ENCODE results near the gene LYZL6. TPM values are rescaled to one million over a fixed set of nuclear protein-coding genes. Genes with fewer than 3 reads are reported as not detected.

Gene LYZL6
- total RNA-seq (2014; rRNA removed; shearing (Covaris generic)): not detected in 2 replicates
- not detected in 2 replicates for polyA plus RNA-seq (2014; cell fraction: nucleus; rRNA removed)

GRCh38 chr17:35943537-35943936 is at the start of gene LYZL6:
LYZL6 (minus strand) TSS chr17:35943713; CDS start chr17:35939356, 4,357 bp downstream.
- no peak for DNase-seq (ENCODE audit: extremely low read depth, low read depth)

GRCh38 chr17:35991075-35991474 is 47.6 kb upstream of the LYZL6 start:
- DNase-seq (ENCODE audit: extremely low read depth, low read depth): no peak

DNA sequence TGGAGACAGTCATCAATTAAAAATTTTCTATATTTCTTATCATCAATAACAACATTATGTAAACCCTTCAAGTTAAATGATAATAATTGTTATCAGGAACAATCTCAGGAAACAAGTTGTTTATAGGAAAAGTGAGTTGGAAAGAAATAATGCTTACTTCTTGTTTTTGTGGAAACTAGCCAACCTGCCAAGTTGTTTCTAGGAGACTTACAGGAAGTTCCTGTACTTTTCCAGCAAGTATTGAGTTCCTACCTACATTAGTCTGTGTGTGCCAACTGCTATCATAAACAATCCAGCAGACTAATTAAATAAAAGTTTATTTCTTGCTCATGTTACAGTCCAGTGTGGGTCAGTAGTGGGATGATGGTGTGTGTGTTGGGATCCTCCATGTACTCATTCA is 44.7 kb upstream of the LYZL6 start:
- DNase-seq (ENCODE audit: extremely low read depth, low read depth): no peak

GRCh38 chr17:35986643-35987042 is 43.1 kb upstream of the LYZL6 start, which contains the start of gene CCL14:
CCL14 (minus strand) TSS chr17:35986729; CDS start chr17:35986649, 80 bp downstream.
- no peak for DNase-seq (ENCODE audit: extremely low read depth, low read depth)

DNA sequence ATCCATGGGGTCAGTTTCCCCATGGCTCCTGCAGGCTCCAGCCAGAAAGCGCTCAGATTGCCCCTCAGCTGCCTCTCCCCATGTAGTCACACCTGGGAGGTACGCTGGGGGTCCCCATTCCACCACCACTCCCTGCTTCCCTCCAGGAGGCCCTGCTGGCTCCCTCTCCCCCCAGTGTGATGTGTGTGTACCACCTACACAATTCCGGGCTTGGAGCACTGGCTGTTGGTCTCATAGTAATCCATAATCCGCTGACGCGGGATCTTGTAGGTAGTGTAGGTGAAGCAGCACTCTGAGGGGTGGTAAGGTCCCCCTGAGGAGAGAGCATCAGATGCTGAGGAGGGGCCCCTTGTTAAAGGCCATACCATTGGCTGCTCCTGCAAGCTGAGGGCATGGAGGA is 40.6 kb upstream of the LYZL6 start:
- DNase-seq (ENCODE audit: extremely low read depth, low read depth): no peak

GRCh38 chr17:35982409-35983191 is 39.1 kb upstream of the LYZL6 start:
- DNase-seq (ENCODE audit: extremely low read depth, low read depth): no peak

- no peak for DNase-seq (ENCODE audit: extremely low read depth, low read depth)
Measured at GRCh38 chr17:35981908-35982330, 38.4 kb upstream of the LYZL6 start.

- DNase-seq (ENCODE audit: extremely low read depth, low read depth): no peak
Measured at GRCh38 chr17:35981246-35981645, 37.7 kb upstream of the LYZL6 start, which contains the start of gene CCL16. CCL16 (minus strand) TSS chr17:35981497; CDS start chr17:35981420, 77 bp downstream.

GRCh38 chr17:35978346-35978745 is 34.8 kb upstream of the LYZL6 start:
- no peak for DNase-seq (ENCODE audit: extremely low read depth, low read depth)

GRCh38 chr17:35977509-35977908 is 34.0 kb upstream of the LYZL6 start:
- DNase-seq (ENCODE audit: extremely low read depth, low read depth): no peak

- DNase-seq (ENCODE audit: extremely low read depth, low read depth): no peak
Measured at GRCh38 chr17:35973333-35974260, 30.1 kb upstream of the LYZL6 start.

DNA sequence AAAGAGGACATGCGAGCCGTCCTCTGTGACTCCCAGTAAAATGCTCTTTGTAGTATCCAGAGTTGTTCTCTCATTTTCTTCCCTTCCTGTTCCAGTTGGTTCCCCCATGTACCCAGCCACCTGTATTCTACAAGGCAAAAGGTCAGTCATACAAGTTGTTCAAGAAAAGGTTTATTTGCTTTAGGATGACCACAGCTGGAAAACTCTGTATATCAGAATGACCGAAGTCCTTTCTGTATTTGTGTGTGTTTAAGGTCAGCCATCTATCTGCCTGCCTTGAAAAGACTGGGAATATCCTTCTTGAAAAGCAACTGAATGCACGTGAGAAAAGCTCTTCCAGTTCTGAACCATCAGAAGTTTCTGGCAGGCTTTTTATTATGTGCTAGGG is 29.4 kb upstream of the LYZL6 start:
- DNase-seq (ENCODE audit: extremely low read depth, low read depth): no peak

- DNase-seq (ENCODE audit: extremely low read depth, low read depth): no peak
Measured at GRCh38 chr17:35972535-35972934, 29.0 kb upstream of the LYZL6 start.

- DNase-seq (ENCODE audit: extremely low read depth, low read depth): no peak
Measured at GRCh38 chr17:35972066-35972465, 28.6 kb upstream of the LYZL6 start.

DNA sequence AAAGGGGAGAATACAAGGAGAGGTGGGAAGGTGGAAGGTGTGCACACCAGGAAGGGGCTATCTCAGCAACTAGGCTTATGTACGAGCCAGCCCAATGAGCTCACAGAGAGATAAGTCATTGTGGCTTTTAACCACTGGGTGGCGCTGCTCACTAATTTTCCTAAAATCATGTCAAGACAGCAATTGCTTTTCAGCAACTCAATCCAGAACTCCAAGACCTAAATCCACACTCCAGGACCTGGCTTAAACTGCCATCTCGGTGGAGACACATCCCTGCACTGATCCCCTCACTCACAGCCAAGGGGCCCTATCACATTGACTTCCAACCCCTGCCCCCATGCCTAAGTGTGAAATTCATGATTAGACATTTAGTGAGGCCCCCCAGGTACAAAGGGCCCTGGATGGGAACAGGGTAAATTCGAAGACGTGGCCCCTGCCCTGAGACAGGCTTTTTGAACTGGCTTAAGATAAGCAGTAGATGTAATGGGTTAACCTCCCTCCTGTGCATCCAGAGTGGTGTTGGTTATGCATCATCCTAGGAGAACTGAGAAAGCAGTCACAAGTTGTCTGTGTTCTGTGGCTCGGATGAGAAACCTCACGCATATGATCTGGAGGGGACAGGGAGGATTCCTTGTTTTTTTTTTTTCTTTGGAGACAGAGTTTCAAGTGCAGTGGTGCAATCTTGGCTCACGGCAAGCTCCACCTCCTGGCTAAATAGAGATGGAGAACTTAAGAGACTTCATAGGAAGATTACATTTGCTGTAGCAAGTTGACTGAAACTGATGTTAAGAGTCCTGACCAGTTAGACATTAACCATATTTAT is 26.3 kb upstream of the LYZL6 start:
- peak; percentile 73 for DNase-seq (ENCODE audit: extremely low read depth, low read depth)

DNA sequence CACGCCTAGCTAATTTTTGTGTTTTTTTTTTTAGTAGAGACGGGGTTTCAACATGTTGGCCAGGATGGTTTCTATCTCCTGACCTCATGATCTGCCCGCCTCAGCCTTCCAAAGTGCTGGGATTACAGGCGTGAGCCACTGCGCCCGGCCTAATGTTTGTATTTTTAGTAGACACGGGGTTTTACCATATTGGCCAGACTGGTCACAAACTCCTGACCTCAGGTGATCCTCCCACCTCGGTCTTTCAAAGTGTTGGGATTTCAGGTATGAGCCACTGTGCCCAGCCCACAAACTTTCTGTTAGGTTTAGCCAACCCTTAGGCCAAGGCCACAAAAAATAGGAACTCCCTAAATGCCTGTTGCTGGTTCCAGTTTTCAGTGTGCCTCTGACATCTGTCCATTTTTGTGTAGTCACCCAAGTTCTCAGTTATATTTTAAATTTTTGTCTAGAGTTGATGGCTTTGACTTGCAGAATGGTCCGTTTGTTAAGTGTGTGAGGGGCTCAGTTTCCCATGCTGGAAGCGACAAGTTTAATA is 25.1 kb upstream of the LYZL6 start:
- no peak for DNase-seq (ENCODE audit: extremely low read depth, low read depth)

DNA sequence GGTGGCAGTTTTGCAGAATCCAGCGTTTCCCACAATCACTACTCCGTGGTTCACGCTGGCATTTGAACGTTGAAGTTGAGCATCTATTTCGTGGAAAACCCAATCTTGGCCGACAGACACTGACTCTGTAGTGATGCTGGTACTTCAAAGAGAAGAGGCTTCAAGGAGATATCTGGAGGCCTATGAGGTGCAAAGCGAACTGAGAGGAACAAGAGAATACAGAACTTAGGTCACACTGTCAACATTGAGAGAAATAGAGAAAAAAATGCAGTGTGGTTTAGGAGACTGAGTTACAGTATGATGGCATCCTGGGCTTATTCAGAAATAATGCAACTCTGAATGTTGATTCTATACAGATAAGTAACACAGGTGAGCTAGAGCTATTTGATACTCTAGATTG is 21.8 kb upstream of the LYZL6 start:
- DNase-seq (ENCODE audit: extremely low read depth, low read depth): no peak

DNA sequence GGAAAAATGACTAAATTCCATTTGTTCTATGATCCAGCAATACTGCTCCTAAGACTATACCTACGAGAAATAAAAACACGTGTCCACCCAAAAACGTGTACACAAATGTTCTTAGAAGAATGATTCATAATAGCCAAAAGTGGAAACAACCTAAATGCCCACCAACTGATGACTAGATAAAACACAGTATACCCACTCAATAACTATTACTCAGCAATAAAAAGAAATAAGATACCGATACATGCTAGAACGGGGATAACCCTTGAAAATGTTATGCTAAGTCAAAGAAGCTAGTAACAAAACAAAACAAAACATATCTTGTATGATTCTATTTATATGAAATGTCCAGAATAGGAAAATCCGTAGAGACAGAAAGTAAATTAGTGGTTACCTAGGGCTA is 20.1 kb upstream of the LYZL6 start:
- DNase-seq (ENCODE audit: extremely low read depth, low read depth): no peak

- no peak for DNase-seq (ENCODE audit: extremely low read depth, low read depth)
Measured at GRCh38 chr17:35953720-35954119, 10.2 kb upstream of the LYZL6 start.

- DNase-seq (ENCODE audit: extremely low read depth, low read depth): no peak
Measured at GRCh38 chr17:35949401-35949800, 5.9 kb upstream of the LYZL6 start.
